ENCODE data around the gene SPATA13. TPM values are rescaled to one million over a fixed set of nuclear protein-coding genes. Genes with fewer than 3 reads are reported as not detected.

SPATA13 gene
- total and polyA plus RNA-seq, 10 of the 15 experiments (the other 5 are each of a cell fraction or from before 2014, with no cell fraction given) = 2.4 to 11.1 (median 10.2) TPM

GRCh38 chr13:24124789-24125476, 35.6 kb upstream of the SPATA13 start (continued):
- TF ChIP-seq, protein P1, sequence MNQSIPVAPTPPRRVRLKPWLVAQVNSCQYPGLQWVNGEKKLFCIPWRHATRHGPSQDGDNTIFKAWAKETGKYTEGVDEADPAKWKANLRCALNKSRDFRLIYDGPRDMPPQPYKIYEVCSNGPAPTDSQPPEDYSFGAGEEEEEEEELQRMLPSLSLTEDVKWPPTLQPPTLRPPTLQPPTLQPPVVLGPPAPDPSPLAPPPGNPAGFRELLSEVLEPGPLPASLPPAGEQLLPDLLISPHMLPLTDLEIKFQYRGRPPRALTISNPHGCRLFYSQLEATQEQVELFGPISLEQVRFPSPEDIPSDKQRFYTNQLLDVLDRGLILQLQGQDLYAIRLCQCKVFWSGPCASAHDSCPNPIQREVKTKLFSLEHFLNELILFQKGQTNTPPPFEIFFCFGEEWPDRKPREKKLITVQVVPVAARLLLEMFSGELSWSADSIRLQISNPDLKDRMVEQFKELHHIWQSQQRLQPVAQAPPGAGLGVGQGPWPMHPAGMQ (IDR thresholded peaks at IDR 0.05; ENCODE audit: borderline replicate concordance) = no peak
- TF ChIP-seq IKZF1 (conservative IDR thresholded peaks at IDR 0.05) (peak; percentile 79), ELK1 (IDR thresholded peaks at IDR 0.05; ENCODE audit: low read depth, low read length) (no peak), EGR1 (IDR thresholded peaks at IDR 0.05; ENCODE audit: borderline replicate concordance in 1 of 2, low read depth in 2 of 2, low read length in 2 of 2) (no peak), SMC3 (IDR thresholded peaks at IDR 0.05; ENCODE audit: borderline replicate concordance, low read length) (no peak), GATAD2B (conservative IDR thresholded peaks at IDR 0.05; ENCODE audit: low read depth) (peak; percentile 22; the same call in 1 of the 2 replicates), ASH2L (IDR thresholded peaks at IDR 0.05; ENCODE audit: borderline replicate concordance, low read depth) (no peak), SRF (IDR thresholded peaks at IDR 0.05; ENCODE audit: low read depth in 2 of 2, low read length in 2 of 2) (no peak), SMAD5 (IDR thresholded peaks at IDR 0.05; ENCODE audit: low read depth) (no peak), YBX1 (IDR thresholded peaks at IDR 0.05) (no peak), NR2C1 (IDR thresholded peaks at IDR 0.05) (0 out of 2 replicates have a peak, but pooled peaks have one; percentile 39), YY1 (IDR thresholded peaks at IDR 0.05; ENCODE audit: low read depth, low read length) (0 out of 2 replicates have a peak, but pooled peaks have one; percentile 27), E2F4 (IDR thresholded peaks at IDR 0.05; ENCODE audit: low read depth, low read length) (no peak), USF2 (IDR thresholded peaks at IDR 0.05; ENCODE audit: borderline replicate concordance, low read depth, low read length) (no peak), ATF7 (IDR thresholded peaks at IDR 0.05; ENCODE audit: low read depth) (peak; percentile 24; the same call in 1 of the 2 replicates), IRF4 (IDR thresholded peaks at IDR 0.05; ENCODE audit: low read depth, low read length) (peak; percentile 89), CBX5 (IDR thresholded peaks at IDR 0.05; ENCODE audit: low read depth) (no peak), ESRRA (IDR thresholded peaks at IDR 0.05; ENCODE audit: low read length) (no peak), TARDBP (IDR thresholded peaks at IDR 0.05; ENCODE audit: borderline replicate concordance) (no peak), CBFB (IDR thresholded peaks at IDR 0.05; ENCODE audit: low read depth) (no peak), E2F8 (IDR thresholded peaks at IDR 0.05; ENCODE audit: low read depth, partially characterized antibody) (no peak), MYC (IDR thresholded peaks at IDR 0.05; ENCODE audit: insufficient read depth, insufficient read length, insufficient replicate concordance, low read length, severe bottlenecking) (no peak)
- TF ChIP-seq, protein P2, sequence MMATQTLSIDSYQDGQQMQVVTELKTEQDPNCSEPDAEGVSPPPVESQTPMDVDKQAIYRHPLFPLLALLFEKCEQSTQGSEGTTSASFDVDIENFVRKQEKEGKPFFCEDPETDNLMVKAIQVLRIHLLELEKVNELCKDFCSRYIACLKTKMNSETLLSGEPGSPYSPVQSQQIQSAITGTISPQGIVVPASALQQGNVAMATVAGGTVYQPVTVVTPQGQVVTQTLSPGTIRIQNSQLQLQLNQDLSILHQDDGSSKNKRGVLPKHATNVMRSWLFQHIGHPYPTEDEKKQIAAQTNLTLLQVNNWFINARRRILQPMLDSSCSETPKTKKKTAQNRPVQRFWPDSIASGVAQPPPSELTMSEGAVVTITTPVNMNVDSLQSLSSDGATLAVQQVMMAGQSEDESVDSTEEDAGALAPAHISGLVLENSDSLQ (IDR thresholded peaks at IDR 0.05) = no peak

All from GM12878 (cell line).